Measurements from ENCODE around the gene SLC41A3. TPM values are rescaled to one million over a fixed set of nuclear protein-coding genes. Genes with fewer than 3 reads are reported as not detected.

The SLC41A3 gene
- total and polyA plus RNA-seq, 2 experiments from 2014 or later: 19.8 to 56.0 TPM

GRCh38 chr3:126104742-126105605 lies 21.1 kb upstream of the SLC41A3 start:
- no peaks in the 10 kb centered on the region for H3K79me2 ChIP-seq (ENCODE audit: insufficient read depth)
- no peak overlapping the region for H3K4me3 ChIP-seq
- no peak overlapping the region for H3K9ac ChIP-seq
- H3K9me2 ChIP-seq (ENCODE audit: insufficient read depth): no peaks in the 10 kb centered on the region
- H3K27me3 ChIP-seq (replicated peaks; ENCODE audit: insufficient read depth): no peaks in the 10 kb centered on the region
- in situ Hi-C loops (cut with MboI): no loop called here
- H4K20me1 ChIP-seq (ENCODE audit: insufficient read depth): no peaks in the 10 kb centered on the region
- no peak overlapping the region for H2AFZ ChIP-seq
- H3K4me1 ChIP-seq (ENCODE audit: insufficient read depth): peaks cover 8% of the 10 kb centered on the region
- no peak overlapping the region for H3K4me2 ChIP-seq (ENCODE audit: unreplicated experiment)
- no peak for TF ChIP-seq EZH2phosphoT487 (IDR thresholded peaks at IDR 0.05; ENCODE audit: insufficient read depth, low read depth)
- no peak for TF ChIP-seq EZH2 (IDR thresholded peaks at IDR 0.05; ENCODE audit: insufficient read depth, poor library complexity, severe bottlenecking)
- no peaks in the 10 kb centered on the region for H3K36me3 ChIP-seq (ENCODE audit: low read depth)
- no peak overlapping the region for H3K27ac ChIP-seq
- WGBS, 2 experiments (ENCODE audit: low coverage in 1 of 2, low lambda C conversion rate in 2 of 2, missing lambda C conversion rate in 2 of 2): 69 to 72% methylated on average over 12 to 13 of the region's 15 CpGs
- H3K9me3 ChIP-seq (ENCODE audit: low read depth): no peaks in the 10 kb centered on the region
- H3F3A ChIP-seq (ENCODE audit: insufficient read depth): no peaks in the 10 kb centered on the region
- no peak for DNase-seq

- TF ChIP-seq EZH2 (IDR thresholded peaks at IDR 0.05; ENCODE audit: insufficient read depth, poor library complexity, severe bottlenecking): no peak
- no peak for TF ChIP-seq EZH2phosphoT487 (IDR thresholded peaks at IDR 0.05; ENCODE audit: insufficient read depth, low read depth)
- Histone ChIP-seq H3K4me3 (no peak overlapping the region), H3K27ac (no peak overlapping the region), H3K9me2 (ENCODE audit: insufficient read depth) (no peaks in the 10 kb centered on the region), H3K4me2 (ENCODE audit: unreplicated experiment) (no peak overlapping the region), H3K36me3 (ENCODE audit: low read depth) (no peaks in the 10 kb centered on the region), H3F3A (ENCODE audit: insufficient read depth) (no peaks in the 10 kb centered on the region), H4K20me1 (ENCODE audit: insufficient read depth) (no peaks in the 10 kb centered on the region), H3K4me1 (ENCODE audit: insufficient read depth) (peaks cover 8% of the 10 kb centered on the region), H3K9ac (no peak overlapping the region), H3K79me2 (ENCODE audit: insufficient read depth) (no peaks in the 10 kb centered on the region), H2AFZ (no peak overlapping the region), H3K27me3 (replicated peaks; ENCODE audit: insufficient read depth) (no peaks in the 10 kb centered on the region), H3K9me3 (ENCODE audit: low read depth) (no peaks in the 10 kb centered on the region)
- 65 to 69% methylated on average over 7 of the region's 7 CpGs for WGBS, 2 experiments (ENCODE audit: low coverage in 1 of 2, low lambda C conversion rate in 2 of 2, missing lambda C conversion rate in 2 of 2)
- in situ Hi-C loops (cut with MboI): no loop called here
- DNase-seq: no peak
Observed at GRCh38 chr3:126104028-126104635, 20.2 kb upstream of the SLC41A3 start.

- Histone ChIP-seq H3K9me3 (ENCODE audit: low read depth) (no peaks in the 10 kb centered on the region), H3K4me2 (ENCODE audit: unreplicated experiment) (no peak overlapping the region), H3F3A (ENCODE audit: insufficient read depth) (no peaks in the 10 kb centered on the region), H3K79me2 (ENCODE audit: insufficient read depth) (no peaks in the 10 kb centered on the region), H3K27ac (no peak overlapping the region), H3K9me2 (ENCODE audit: insufficient read depth) (no peaks in the 10 kb centered on the region), H3K9ac (no peak overlapping the region), H3K4me1 (ENCODE audit: insufficient read depth) (peaks cover 8% of the 10 kb centered on the region), H3K4me3 (no peak overlapping the region), H3K27me3 (replicated peaks; ENCODE audit: insufficient read depth) (no peaks in the 10 kb centered on the region), H4K20me1 (ENCODE audit: insufficient read depth) (no peaks in the 10 kb centered on the region), H2AFZ (peak overlapping the region; percentile 76; the same call in 1 of the 2 replicates), H3K36me3 (ENCODE audit: low read depth) (no peaks in the 10 kb centered on the region)
- in situ Hi-C loops (cut with MboI): no loop called here
- WGBS, 2 experiments (ENCODE audit: low coverage in 1 of 2, low lambda C conversion rate in 2 of 2, missing lambda C conversion rate in 2 of 2): 60 to 66% methylated on average over 21 to 22 of the region's 22 CpGs
- TF ChIP-seq EZH2phosphoT487 (IDR thresholded peaks at IDR 0.05; ENCODE audit: insufficient read depth, low read depth) (no peak), EZH2 (IDR thresholded peaks at IDR 0.05; ENCODE audit: insufficient read depth, poor library complexity, severe bottlenecking) (no peak)
- DNase-seq: no peak
Observed at GRCh38 chr3:126103121-126104027, 19.4 kb upstream of the SLC41A3 start.

- Histone ChIP-seq H3K4me3 (no peak overlapping the region), H3K9ac (peak overlapping the region; percentile 56; the same call in 1 of the 2 replicates), H3K27ac (peak overlapping the region; percentile 5; the same call in 1 of the 2 replicates), H3K4me2 (ENCODE audit: unreplicated experiment) (no peak overlapping the region), H3K9me3 (ENCODE audit: low read depth) (no peaks in the 10 kb centered on the region), H4K20me1 (ENCODE audit: insufficient read depth) (no peaks in the 10 kb centered on the region), H2AFZ (peak overlapping the region; percentile 76), H3K4me1 (ENCODE audit: insufficient read depth) (peaks cover 8% of the 10 kb centered on the region), H3K79me2 (ENCODE audit: insufficient read depth) (no peaks in the 10 kb centered on the region), H3K9me2 (ENCODE audit: insufficient read depth) (no peaks in the 10 kb centered on the region), H3K36me3 (ENCODE audit: low read depth) (no peaks in the 10 kb centered on the region), H3K27me3 (replicated peaks; ENCODE audit: insufficient read depth) (no peaks in the 10 kb centered on the region), H3F3A (ENCODE audit: insufficient read depth) (no peaks in the 10 kb centered on the region)
- in situ Hi-C loops (cut with MboI): no loop called here
- DNase-seq: peak; percentile 71
- 9 to 16% methylated on average over 5 of the region's 5 CpGs for WGBS, 2 experiments (ENCODE audit: low coverage in 1 of 2, low lambda C conversion rate in 2 of 2, missing lambda C conversion rate in 2 of 2)
- TF ChIP-seq EZH2phosphoT487 (IDR thresholded peaks at IDR 0.05; ENCODE audit: insufficient read depth, low read depth): no peak
- TF ChIP-seq EZH2 (IDR thresholded peaks at IDR 0.05; ENCODE audit: insufficient read depth, poor library complexity, severe bottlenecking): no peak
Observed at GRCh38 chr3:126102530-126102951, 18.6 kb upstream of the SLC41A3 start.
